SK-N-SH (cell line): Measurements from ENCODE around the gene ACTL8.

Experiments used
- EP300 ChIP-seq, 2 experiments: IDR thresholded peaks; 2 replicates each; pipeline versions ENCODE4 v1.4.0 to v1.6.1; 2012; ENCODE audit warnings: borderline replicate concordance in 1 of 2, low read depth in 1 of 2, low read length in 1 of 2
- FOXM1 ChIP-seq: IDR thresholded peaks from 2 replicates; pipeline ENCODE4 v1.4.0; 2012; ENCODE audit warnings: low read depth, mild to moderate bottlenecking
- JUND ChIP-seq: IDR thresholded peaks from 2 replicates; pipeline ENCODE4 v1.4.0; 2012
- POLR2AphosphoS5 ChIP-seq: IDR thresholded peaks from 2 replicates; pipeline ENCODE4 v1.6.1; 2012; ENCODE audit warnings: low read depth, low read length
- TAF1 ChIP-seq: IDR thresholded peaks from 2 replicates; pipeline ENCODE4 v1.6.1; 2012; ENCODE audit warnings: low read depth, mild to moderate bottlenecking, low read length, moderate library complexity, borderline replicate concordance
- YY1 ChIP-seq: IDR thresholded peaks from 2 replicates; pipeline ENCODE4 v1.4.0; 2012; ENCODE audit warnings: low read depth, mild to moderate bottlenecking
- TF ChIP-seq, protein P1 (sequence below): fragments of 200-600 bp; sonication (generic); IDR thresholded peaks from 2 replicates; pipeline ENCODE4 v1.6.1; 2017; ENCODE audit warnings: antibody characterized with exemption, mild to moderate bottlenecking, moderate library complexity
- TF ChIP-seq, protein P2 (sequence below): IDR thresholded peaks from 2 replicates; pipeline ENCODE4 v1.6.1; 2012; ENCODE audit warnings: mild to moderate bottlenecking, low read depth, low read length, moderate library complexity
- TF ChIP-seq, protein P3 (sequence below): fragments of 150-350 bp; IDR thresholded peaks from 2 replicates; pipeline ENCODE4 v1.6.1; 2017; ENCODE audit warnings: antibody characterized with exemption, low read length, low read depth, borderline replicate concordance
- TF ChIP-seq, protein P4 (sequence below): IDR thresholded peaks from 2 replicates; pipeline ENCODE4 v1.4.0; 2012; ENCODE audit warnings: low read depth, borderline replicate concordance

DNA sequence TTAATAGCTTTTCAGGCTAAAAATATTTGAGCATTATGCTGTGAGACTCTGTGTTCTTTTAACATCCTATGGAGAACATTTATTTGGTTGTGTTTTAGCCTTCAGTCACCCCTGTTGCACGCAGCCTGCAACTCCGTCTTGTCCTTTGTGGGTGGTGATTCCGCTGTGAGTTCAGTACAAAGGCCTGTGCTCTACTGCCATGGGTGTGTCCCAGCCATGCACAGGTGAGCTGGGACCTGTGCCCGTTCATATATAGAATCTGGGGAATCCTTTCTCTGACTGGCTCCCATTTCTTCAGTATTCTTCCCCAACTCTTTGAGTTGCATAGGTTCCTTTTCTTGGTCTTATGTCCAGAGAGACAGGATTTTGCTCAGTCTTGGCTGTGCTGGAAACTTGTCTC, 61.4 kb downstream of the ACTL8 start:
- TF ChIP-seq EP300 (IDR thresholded peaks at IDR 0.05; ENCODE audit: borderline replicate concordance in 1 of 2, low read depth in 1 of 2, low read length in 1 of 2) (no peak), POLR2AphosphoS5 (no peak), TAF1 (no peak), JUND (no peak), FOXM1 (no peak), YY1 (no peak)
- TF ChIP-seq, protein P1, sequence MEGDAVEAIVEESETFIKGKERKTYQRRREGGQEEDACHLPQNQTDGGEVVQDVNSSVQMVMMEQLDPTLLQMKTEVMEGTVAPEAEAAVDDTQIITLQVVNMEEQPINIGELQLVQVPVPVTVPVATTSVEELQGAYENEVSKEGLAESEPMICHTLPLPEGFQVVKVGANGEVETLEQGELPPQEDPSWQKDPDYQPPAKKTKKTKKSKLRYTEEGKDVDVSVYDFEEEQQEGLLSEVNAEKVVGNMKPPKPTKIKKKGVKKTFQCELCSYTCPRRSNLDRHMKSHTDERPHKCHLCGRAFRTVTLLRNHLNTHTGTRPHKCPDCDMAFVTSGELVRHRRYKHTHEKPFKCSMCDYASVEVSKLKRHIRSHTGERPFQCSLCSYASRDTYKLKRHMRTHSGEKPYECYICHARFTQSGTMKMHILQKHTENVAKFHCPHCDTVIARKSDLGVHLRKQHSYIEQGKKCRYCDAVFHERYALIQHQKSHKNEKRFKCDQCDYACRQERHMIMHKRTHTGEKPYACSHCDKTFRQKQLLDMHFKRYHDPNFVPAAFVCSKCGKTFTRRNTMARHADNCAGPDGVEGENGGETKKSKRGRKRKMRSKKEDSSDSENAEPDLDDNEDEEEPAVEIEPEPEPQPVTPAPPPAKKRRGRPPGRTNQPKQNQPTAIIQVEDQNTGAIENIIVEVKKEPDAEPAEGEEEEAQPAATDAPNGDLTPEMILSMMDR = no peak
- TF ChIP-seq, protein P2, sequence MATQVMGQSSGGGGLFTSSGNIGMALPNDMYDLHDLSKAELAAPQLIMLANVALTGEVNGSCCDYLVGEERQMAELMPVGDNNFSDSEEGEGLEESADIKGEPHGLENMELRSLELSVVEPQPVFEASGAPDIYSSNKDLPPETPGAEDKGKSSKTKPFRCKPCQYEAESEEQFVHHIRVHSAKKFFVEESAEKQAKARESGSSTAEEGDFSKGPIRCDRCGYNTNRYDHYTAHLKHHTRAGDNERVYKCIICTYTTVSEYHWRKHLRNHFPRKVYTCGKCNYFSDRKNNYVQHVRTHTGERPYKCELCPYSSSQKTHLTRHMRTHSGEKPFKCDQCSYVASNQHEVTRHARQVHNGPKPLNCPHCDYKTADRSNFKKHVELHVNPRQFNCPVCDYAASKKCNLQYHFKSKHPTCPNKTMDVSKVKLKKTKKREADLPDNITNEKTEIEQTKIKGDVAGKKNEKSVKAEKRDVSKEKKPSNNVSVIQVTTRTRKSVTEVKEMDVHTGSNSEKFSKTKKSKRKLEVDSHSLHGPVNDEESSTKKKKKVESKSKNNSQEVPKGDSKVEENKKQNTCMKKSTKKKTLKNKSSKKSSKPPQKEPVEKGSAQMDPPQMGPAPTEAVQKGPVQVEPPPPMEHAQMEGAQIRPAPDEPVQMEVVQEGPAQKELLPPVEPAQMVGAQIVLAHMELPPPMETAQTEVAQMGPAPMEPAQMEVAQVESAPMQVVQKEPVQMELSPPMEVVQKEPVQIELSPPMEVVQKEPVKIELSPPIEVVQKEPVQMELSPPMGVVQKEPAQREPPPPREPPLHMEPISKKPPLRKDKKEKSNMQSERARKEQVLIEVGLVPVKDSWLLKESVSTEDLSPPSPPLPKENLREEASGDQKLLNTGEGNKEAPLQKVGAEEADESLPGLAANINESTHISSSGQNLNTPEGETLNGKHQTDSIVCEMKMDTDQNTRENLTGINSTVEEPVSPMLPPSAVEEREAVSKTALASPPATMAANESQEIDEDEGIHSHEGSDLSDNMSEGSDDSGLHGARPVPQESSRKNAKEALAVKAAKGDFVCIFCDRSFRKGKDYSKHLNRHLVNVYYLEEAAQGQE = no peak
- TF ChIP-seq, protein P3, sequence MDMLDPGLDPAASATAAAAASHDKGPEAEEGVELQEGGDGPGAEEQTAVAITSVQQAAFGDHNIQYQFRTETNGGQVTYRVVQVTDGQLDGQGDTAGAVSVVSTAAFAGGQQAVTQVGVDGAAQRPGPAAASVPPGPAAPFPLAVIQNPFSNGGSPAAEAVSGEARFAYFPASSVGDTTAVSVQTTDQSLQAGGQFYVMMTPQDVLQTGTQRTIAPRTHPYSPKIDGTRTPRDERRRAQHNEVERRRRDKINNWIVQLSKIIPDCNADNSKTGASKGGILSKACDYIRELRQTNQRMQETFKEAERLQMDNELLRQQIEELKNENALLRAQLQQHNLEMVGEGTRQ = no peak
- TF ChIP-seq, protein P4, sequence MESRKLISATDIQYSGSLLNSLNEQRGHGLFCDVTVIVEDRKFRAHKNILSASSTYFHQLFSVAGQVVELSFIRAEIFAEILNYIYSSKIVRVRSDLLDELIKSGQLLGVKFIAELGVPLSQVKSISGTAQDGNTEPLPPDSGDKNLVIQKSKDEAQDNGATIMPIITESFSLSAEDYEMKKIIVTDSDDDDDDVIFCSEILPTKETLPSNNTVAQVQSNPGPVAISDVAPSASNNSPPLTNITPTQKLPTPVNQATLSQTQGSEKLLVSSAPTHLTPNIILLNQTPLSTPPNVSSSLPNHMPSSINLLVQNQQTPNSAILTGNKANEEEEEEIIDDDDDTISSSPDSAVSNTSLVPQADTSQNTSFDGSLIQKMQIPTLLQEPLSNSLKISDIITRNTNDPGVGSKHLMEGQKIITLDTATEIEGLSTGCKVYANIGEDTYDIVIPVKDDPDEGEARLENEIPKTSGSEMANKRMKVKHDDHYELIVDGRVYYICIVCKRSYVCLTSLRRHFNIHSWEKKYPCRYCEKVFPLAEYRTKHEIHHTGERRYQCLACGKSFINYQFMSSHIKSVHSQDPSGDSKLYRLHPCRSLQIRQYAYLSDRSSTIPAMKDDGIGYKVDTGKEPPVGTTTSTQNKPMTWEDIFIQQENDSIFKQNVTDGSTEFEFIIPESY = no peak
